K562 (cell line): ENCODE results near the gene ACAD10. TPM values are rescaled to one million over a fixed set of nuclear protein-coding genes. Genes with fewer than 3 reads are reported as not detected.

ENCODE experiments used
- ATF3 ChIP-seq, 2 experiments: fragments of 450-650 bp in 1 of 2; sonication (generic) in 1 of 2; formaldehyde crosslinking in 1 of 2; IDR thresholded peaks in 1 of 2; conservative IDR thresholded peaks in 1 of 2; 2 replicates each; pipeline versions ENCODE4 v1.6.1 to v1.8.1; 2016 to 2023; ENCODE audit warnings: mild to moderate bottlenecking in 2 of 2, moderate library complexity in 2 of 2, inconsistent platforms in 1 of 2, missing genetic modification reagents in 1 of 2
- CBFA2T3 ChIP-seq: fragments of 450-650 bp; IDR thresholded peaks from 2 replicates; pipeline ENCODE4 v1.6.1; 2017
- ETV5 ChIP-seq: sonication (generic); formaldehyde crosslinking; IDR thresholded peaks from 2 replicates; pipeline ENCODE4 v1.4.0; 2020; ENCODE audit warnings: low read depth, mild to moderate bottlenecking, missing genetic modification reagents
- FIP1L1 ChIP-seq: fragments of 200-400 bp; formaldehyde crosslinking; IDR thresholded peaks from 2 replicates; pipeline ENCODE4 v1.6.1; 2018; ENCODE audit warnings: mild to moderate bottlenecking, low read depth, low read length; ENCODE audit not compliant: poor library complexity, severe bottlenecking
- FOXA3 ChIP-seq, 2 experiments: fragments of 450-650 bp in 1 of 2; sonication (generic) in 1 of 2; formaldehyde crosslinking; IDR thresholded peaks in 1 of 2; conservative IDR thresholded peaks in 1 of 2; 2 replicates each; pipeline versions ENCODE4 v1.4.0 to v1.8.0; 2020 to 2022; ENCODE audit warnings: mild to moderate bottlenecking in 2 of 2, missing genetic modification reagents in 1 of 2
- MAX ChIP-seq: sonication (generic); formaldehyde crosslinking; IDR thresholded peaks from 2 replicates; pipeline ENCODE4 v1.9.0; 2022; ENCODE audit warnings: mild to moderate bottlenecking, missing genetic modification reagents
- PBX2 ChIP-seq, 2 experiments: IDR thresholded peaks in 1 of 2; conservative IDR thresholded peaks in 1 of 2; 2 replicates each; pipeline ENCODE4 v1.6.1; 2016; ENCODE audit warnings: low read depth in 2 of 2, mild to moderate bottlenecking in 1 of 2, missing compliant biosample characterization in 1 of 2, missing genetic modification characterization in 1 of 2, moderate library complexity in 1 of 2
- POLR2B ChIP-seq: fragments of 450-650 bp; IDR thresholded peaks from 2 replicates; pipeline ENCODE4 v1.6.1; 2018; ENCODE audit warnings: low read depth; ENCODE audit not compliant: partially characterized antibody
- POLR2G ChIP-seq: fragments of 200-400 bp; formaldehyde crosslinking; IDR thresholded peaks from 2 replicates; pipeline ENCODE4 v1.6.1; 2017; ENCODE audit warnings: low read depth, mild to moderate bottlenecking, antibody characterized with exemption, low read length, moderate library complexity
- POLR2H ChIP-seq: IDR thresholded peaks from 2 replicates; pipeline ENCODE4 v1.6.1; 2016; ENCODE audit warnings: missing genetic modification characterization, low read depth, mild to moderate bottlenecking, control low read depth, missing compliant biosample characterization, moderate library complexity
- POU5F1 ChIP-seq: fragments of 150-350 bp; IDR thresholded peaks from 2 replicates; pipeline ENCODE4 v1.6.1; 2014; ENCODE audit warnings: borderline replicate concordance, low read length, low read depth, mild to moderate bottlenecking; ENCODE audit not compliant: partially characterized antibody
- RCOR1 ChIP-seq, 2 experiments: IDR thresholded peaks; 2 replicates each; pipeline ENCODE4 v1.6.1; 2012; ENCODE audit warnings: low read depth in 2 of 2, low read length in 2 of 2, borderline replicate concordance in 1 of 2, improper control_type of control experiment in 1 of 2
- TGIF2 ChIP-seq: sonication (generic); formaldehyde crosslinking; IDR thresholded peaks from 2 replicates; pipeline ENCODE4 v1.8.1; 2022; ENCODE audit warnings: mild to moderate bottlenecking, missing genetic modification reagents, moderate library complexity
- THAP12 ChIP-seq: fragments of 250-450 bp; sonication (Bioruptor Pico); IDR thresholded peaks from 2 replicates; pipeline ENCODE4 v1.9.0; 2021; ENCODE audit warnings: mild to moderate bottlenecking, inconsistent platforms
- ZNF217 ChIP-seq: sonication (generic); formaldehyde crosslinking; IDR thresholded peaks from 2 replicates; pipeline ENCODE4 v1.8.0; 2022; ENCODE audit warnings: mild to moderate bottlenecking, missing genetic modification reagents
- ZNF507 ChIP-seq: conservative IDR thresholded peaks from 2 replicates; pipeline ENCODE4 v1.6.1; 2017; ENCODE audit warnings: missing genetic modification characterization, missing compliant biosample characterization
- polyA plus RNA-seq, 8 experiments: library from polyadenylated mRNA; depleted of rRNA in 4 of 8; stranded (reverse) in 5 of 8; unstranded in 3 of 8; fragments of >200 nt; fragmentation: Nextera tagmentation in 2 of 8; fragmentation: Illumina TruSeq in 1 of 8; extraction: Ambion mirVana in 2 of 8; extraction: Trizol in 1 of 8; gene quantifications; 2 replicates each; pipeline versions ENCODE4 v1.2.1 to v1.2.3, GENCODE V29; 2011 to 2014; ENCODE audit warnings: inconsistent platforms in 1 of 8, missing spikeins in 1 of 8
- total RNA-seq, 7 experiments: library from RNA; depleted of rRNA in 6 of 7; stranded (reverse); fragments of >200 nt in 6 of 7; fragmentation: Illumina TruSeq in 2 of 7; extraction: Trizol in 2 of 7; gene quantifications; 2 replicates each; pipeline versions ENCODE4 v1.2.1 to v1.2.3, GENCODE V29; 2011 to 2021; ENCODE audit warnings: low replicate concordance in 1 of 7

Gene ACAD10
- total and polyA plus RNA-seq, 9 of the 15 experiments (the other 6 are each of a cell fraction or from before 2014, with no cell fraction given): 2.3 to 19.2 (median 12.0) TPM

DNA sequence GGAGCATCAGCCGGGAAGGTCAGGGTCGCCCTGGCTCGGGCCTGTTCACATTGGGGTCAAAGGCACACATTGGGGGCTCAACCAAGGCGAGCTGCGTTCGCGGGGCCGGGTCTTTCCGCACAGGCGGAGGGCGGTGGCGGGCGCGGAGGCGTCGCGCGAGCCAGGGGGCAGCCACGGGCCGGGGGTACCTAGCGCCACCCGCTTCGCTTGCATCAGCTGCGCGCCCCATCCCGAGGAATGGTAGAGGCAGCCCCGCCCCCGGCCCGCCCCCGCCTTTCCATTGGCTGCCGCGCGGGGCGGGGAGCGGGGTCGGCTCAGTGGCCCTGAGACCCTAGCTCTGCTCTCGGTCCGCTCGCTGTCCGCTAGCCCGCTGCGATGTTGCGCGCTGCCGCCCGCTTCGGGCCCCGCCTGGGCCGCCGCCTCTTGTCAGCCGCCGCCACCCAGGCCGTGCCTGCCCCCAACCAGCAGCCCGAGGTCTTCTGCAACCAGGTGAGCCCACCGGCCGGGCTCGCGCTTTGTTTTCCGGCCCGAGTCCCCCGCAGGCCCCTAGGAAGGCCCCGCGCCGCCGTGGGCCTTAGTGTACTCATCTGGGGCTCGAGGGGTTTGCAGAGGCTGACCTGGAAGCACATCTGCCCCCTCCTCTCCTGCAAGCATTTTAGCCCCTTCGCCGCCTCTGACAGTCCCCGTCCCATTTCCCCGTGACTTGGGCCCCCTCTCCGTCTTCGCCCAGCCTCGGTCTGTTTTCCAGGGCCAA lies 80.9 kb downstream of the ACAD10 start, which contains the start of gene ALDH2 (continued):
- TF ChIP-seq PBX2 (CRISPR knock-in tag; IDR thresholded peaks at IDR 0.05; ENCODE audit: low read depth): 0 out of 2 replicates have a peak, but pooled peaks have one; percentile 4
- TF ChIP-seq PBX2 (tag; conservative IDR thresholded peaks at IDR 0.05; ENCODE audit: low read depth): no peak
- TF ChIP-seq FIP1L1: peak; percentile 46
- no peak for TF ChIP-seq ZNF217 (CRISPR knock-in tag)
- no peak for TF ChIP-seq THAP12 (CRISPR knock-in tag)
- peak; percentile 94 for TF ChIP-seq POLR2G
- TF ChIP-seq POLR2H (tag): peak; percentile 40; the same call in 1 of the 2 replicates
- no peak for TF ChIP-seq CBFA2T3
- TF ChIP-seq ATF3 (IDR thresholded peaks at IDR 0.05): peak; percentile 74
- no peak for TF ChIP-seq ATF3 (CRISPR knock-in tag; conservative IDR thresholded peaks at IDR 0.05)
- TF ChIP-seq MAX (CRISPR knock-in tag): peak; percentile 10; the same call in 1 of the 2 replicates
- TF ChIP-seq POLR2B: peak; percentile 30
- TF ChIP-seq ETV5 (CRISPR knock-in tag): peak; percentile 40; the same call in 1 of the 2 replicates
- peak in 1 of 2 experiments; percentile 4; a peak in 1 of 4 replicates for TF ChIP-seq FOXA3 (CRISPR knock-in tag; conservative IDR thresholded peaks at IDR 0.05 in 1 of 2, IDR thresholded peaks at IDR 0.05 in 1 of 2)
- TF ChIP-seq ZNF507 (tag): no peak
- no peak for TF ChIP-seq POU5F1
- 0 out of 2 replicates have a peak, but pooled peaks have one; percentile 11 for TF ChIP-seq TGIF2 (CRISPR knock-in tag)
- TF ChIP-seq RCOR1 (IDR thresholded peaks at IDR 0.05; ENCODE audit: borderline replicate concordance in 1 of 2, low read depth in 2 of 2, low read length in 2 of 2): 0 out of 4 replicates have a peak, but pooled peaks of 1 of the 2 experiments have one; percentile 37
